Keratinocyte (primary cell): ENCODE results near the gene PMVK. TPM values are rescaled to one million over a fixed set of nuclear protein-coding genes. Genes with fewer than 3 reads are reported as not detected.

Experiments used
- DNase-seq: peaks from one replicate; pipeline ENCODE4 v3.0.0-alpha.2; 2011; ENCODE audit warnings: low read depth, missing footprints, low spot score
- FAIRE-seq: peaks from 2 replicates; lab custom pipeline; 2011; peaks lifted over from hg19 to GRCh38; lab: Jason Lieb, UNC
- H2AFZ ChIP-seq: 2 replicates; pipeline ENCODE4 v1.6.0; 2012; ENCODE audit warnings: low read length, control low read depth, inconsistent platforms; ENCODE audit not compliant: control insufficient read depth
- H3K27ac ChIP-seq: 2 replicates; pipeline ENCODE4 v1.5.1; 2011; ENCODE audit warnings: low read length; ENCODE audit not compliant: control insufficient read depth, insufficient read depth
- H3K27me3 ChIP-seq: 3 replicates; pipeline ENCODE4 v1.6.0; 2011; ENCODE audit warnings: low read length; ENCODE audit not compliant: control insufficient read depth, insufficient read depth; ENCODE audit errors: extremely low read depth
- H3K36me3 ChIP-seq, 2 experiments: 2 replicates in 1 of 2; 3 replicates in 1 of 2; pipeline ENCODE4 v1.5.1; 2011; ENCODE audit warnings: low read length in 2 of 2, mild to moderate bottlenecking in 1 of 2; ENCODE audit not compliant: control insufficient read depth in 2 of 2, insufficient read depth in 2 of 2; ENCODE audit errors: extremely low read depth in 1 of 2
- H3K4me1 ChIP-seq: 3 replicates; pipeline ENCODE4 v1.5.1; 2011; ENCODE audit warnings: low read length; ENCODE audit not compliant: control insufficient read depth, insufficient read depth; ENCODE audit errors: extremely low read depth
- H3K4me2 ChIP-seq: 3 replicates; pipeline ENCODE4 v1.6.0; 2011; ENCODE audit warnings: low read depth, low read length; ENCODE audit not compliant: control insufficient read depth, insufficient read depth; ENCODE audit errors: extremely low read depth
- H3K4me3 ChIP-seq, 3 experiments: fragments of 200-600 bp in 1 of 3; sonication (generic) in 1 of 3; 2 replicates in 2 of 3; 3 replicates in 1 of 3; pipeline ENCODE4 v1.5.1; 2011 to 2016; ENCODE audit warnings: low read length in 3 of 3, mild to moderate bottlenecking in 3 of 3, control low read depth in 2 of 3, inconsistent platforms in 1 of 3, low read depth in 1 of 3, mixed read lengths in 1 of 3, mixed run types in 1 of 3, moderate library complexity in 1 of 3; ENCODE audit not compliant: control insufficient read depth in 2 of 3, insufficient read depth in 2 of 3; ENCODE audit errors: extremely low read depth in 1 of 3
- H3K79me2 ChIP-seq: 2 replicates; pipeline ENCODE4 v1.6.0; 2012; ENCODE audit warnings: low read length; ENCODE audit not compliant: control insufficient read depth, insufficient read depth
- H3K9ac ChIP-seq: 3 replicates; pipeline ENCODE4 v1.6.0; 2011; ENCODE audit warnings: low read length; ENCODE audit not compliant: control insufficient read depth, insufficient read depth; ENCODE audit errors: extremely low read depth
- H3K9me1 ChIP-seq: 3 replicates; pipeline ENCODE4 v1.6.0; 2011; ENCODE audit warnings: low read length; ENCODE audit not compliant: control insufficient read depth, insufficient read depth; ENCODE audit errors: extremely low read depth
- H3K9me3 ChIP-seq: 2 replicates; pipeline ENCODE4 v1.5.1; 2012; ENCODE audit warnings: low read depth, low read length; ENCODE audit not compliant: control insufficient read depth
- H4K20me1 ChIP-seq: 3 replicates; pipeline ENCODE4 v1.6.0; 2011; ENCODE audit warnings: low read length; ENCODE audit not compliant: control insufficient read depth, insufficient read depth; ENCODE audit errors: extremely low read depth
- EZH2 ChIP-seq: IDR thresholded peaks from one replicate; pipeline ENCODE4 v1.6.1; 2012; ENCODE audit warnings: inconsistent platforms, mild to moderate bottlenecking, low read length, moderate library complexity
- dilution Hi-C: fragments of 300-500 bp; cut with MboI; formaldehyde crosslinking; loops from one replicate; pipeline ENCODE4 v1.7.0; 2020; ENCODE audit warnings: low sequenced_read_pairs; ENCODE audit not compliant: extremely low pct_ligation_motif_present
- polyA plus RNA-seq, 5 experiments: library from polyadenylated mRNA; depleted of rRNA in 3 of 5; stranded (reverse) in 3 of 5; stranded (forward) in 1 of 5; unstranded in 1 of 5; fragments of >200 nt; gene quantifications; 1 replicate in 1 of 5; 2 replicates in 3 of 5; 3 replicates in 1 of 5; pipeline versions ENCODE4 v1.2.1 to v1.2.3, GENCODE V29; 2011 to 2012; ENCODE audit warnings: missing spikeins in 2 of 5, low read depth in 1 of 5, low replicate concordance in 1 of 5
- TF ChIP-seq, protein P1 (sequence below), 3 experiments: IDR thresholded peaks in 1 of 3; conservative IDR thresholded peaks in 1 of 3; optimal IDR thresholded peaks in 1 of 3; 2 replicates in 2 of 3; 3 replicates in 1 of 3; pipeline versions ENCODE3 to v1.5.1; 2011; ENCODE audit warnings: low read length in 3 of 3, mild to moderate bottlenecking in 3 of 3, moderate library complexity in 2 of 3, control low read depth in 1 of 3, inconsistent platforms in 1 of 3; ENCODE audit not compliant: insufficient read depth in 2 of 3; ENCODE audit errors: extremely low read depth in 1 of 3

Gene PMVK
- polyA plus RNA-seq, 1 donor (not counting 4 experiments of a cell fraction or from before 2014, with no cell fraction given), result 25.1 TPM

DNA sequence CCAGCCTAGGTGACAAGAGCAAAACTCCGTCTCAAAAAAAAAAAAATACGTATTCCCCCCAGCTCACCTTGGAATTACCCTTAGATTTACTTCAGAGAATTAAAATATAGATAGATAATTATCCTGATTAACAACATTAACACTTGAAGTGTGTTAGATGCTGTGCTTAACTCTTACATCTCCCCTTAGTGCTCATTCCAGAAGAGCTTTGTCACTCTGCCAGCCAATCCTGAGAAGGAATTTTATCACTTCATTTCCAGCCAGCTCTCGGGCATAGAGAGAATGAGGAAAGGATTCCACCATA, 35.6 kb upstream of the PMVK start:
- DNase-seq (no peak), FAIRE-seq (no peak)
- H3K27ac ChIP-seq, result peak overlapping the region; percentile 99
- peaks cover 57% of the 10 kb centered on the region for H3K79me2 ChIP-seq
- no peaks in the 10 kb centered on the region for H3K9me3 ChIP-seq
- H3K27me3 ChIP-seq, result no peaks in the 10 kb centered on the region
- peak overlapping the region; percentile 76 for H3K4me2 ChIP-seq
- H3K9ac ChIP-seq, result peak overlapping the region; percentile 96
- peaks cover 56% of the 10 kb centered on the region for H3K4me1 ChIP-seq
- H2AFZ ChIP-seq, result no peak overlapping the region
- peaks cover 7 to 19% of the 10 kb centered on the region in 2 experiments for H3K36me3 ChIP-seq
- H3K4me3 ChIP-seq, result peak overlapping the region; percentile 20 to 65 (median 64)
- no peaks in the 10 kb centered on the region for H3K9me1 ChIP-seq
- no peak for TF ChIP-seq EZH2
- TF ChIP-seq, protein P1, sequence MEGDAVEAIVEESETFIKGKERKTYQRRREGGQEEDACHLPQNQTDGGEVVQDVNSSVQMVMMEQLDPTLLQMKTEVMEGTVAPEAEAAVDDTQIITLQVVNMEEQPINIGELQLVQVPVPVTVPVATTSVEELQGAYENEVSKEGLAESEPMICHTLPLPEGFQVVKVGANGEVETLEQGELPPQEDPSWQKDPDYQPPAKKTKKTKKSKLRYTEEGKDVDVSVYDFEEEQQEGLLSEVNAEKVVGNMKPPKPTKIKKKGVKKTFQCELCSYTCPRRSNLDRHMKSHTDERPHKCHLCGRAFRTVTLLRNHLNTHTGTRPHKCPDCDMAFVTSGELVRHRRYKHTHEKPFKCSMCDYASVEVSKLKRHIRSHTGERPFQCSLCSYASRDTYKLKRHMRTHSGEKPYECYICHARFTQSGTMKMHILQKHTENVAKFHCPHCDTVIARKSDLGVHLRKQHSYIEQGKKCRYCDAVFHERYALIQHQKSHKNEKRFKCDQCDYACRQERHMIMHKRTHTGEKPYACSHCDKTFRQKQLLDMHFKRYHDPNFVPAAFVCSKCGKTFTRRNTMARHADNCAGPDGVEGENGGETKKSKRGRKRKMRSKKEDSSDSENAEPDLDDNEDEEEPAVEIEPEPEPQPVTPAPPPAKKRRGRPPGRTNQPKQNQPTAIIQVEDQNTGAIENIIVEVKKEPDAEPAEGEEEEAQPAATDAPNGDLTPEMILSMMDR (optimal IDR thresholded peaks at IDR 0.05 in 1 of 3, IDR thresholded peaks at IDR 0.05 in 1 of 3, conservative IDR thresholded peaks at IDR 0.05 in 1 of 3; ENCODE audit: extremely low read depth in 1 of 3, insufficient read depth in 2 of 3, low read length in 3 of 3), result no peak
- dilution Hi-C loops, result no loop called here
- H4K20me1 ChIP-seq, result no peaks in the 10 kb centered on the region

DNA sequence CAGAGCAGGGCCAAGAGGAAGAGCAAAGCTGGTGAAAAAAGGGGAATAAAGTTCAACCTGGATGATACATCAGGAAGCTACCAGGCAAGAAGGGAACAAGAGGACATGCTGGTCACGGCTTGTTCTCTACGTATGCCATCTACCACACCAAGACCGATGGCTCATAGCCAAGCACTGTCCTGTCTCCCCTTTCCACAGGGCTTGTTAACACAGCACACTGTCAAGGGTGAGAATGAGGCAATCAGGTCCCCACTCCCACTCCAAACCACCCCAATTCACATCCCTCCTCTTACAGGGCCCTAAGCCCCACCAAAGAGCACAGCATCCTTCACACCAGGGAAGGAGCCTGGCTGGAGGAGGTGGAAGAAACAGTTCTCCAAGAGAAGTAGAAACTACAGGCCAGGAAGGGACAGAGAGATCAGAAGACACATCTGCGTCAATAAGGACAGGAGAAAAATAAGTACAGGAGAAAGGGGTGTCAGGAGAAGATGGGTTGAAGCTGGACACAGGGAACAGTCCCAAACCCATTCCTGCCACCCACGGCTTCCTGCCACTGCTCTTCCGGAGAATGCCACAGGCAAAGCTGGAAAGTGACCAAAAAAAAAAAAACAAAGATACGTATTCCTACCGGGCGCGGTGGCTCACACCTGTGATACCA, 35.0 kb upstream of the PMVK start:
- Histone ChIP-seq H3K9ac (peak overlapping the region; percentile 79), H4K20me1 (no peaks in the 10 kb centered on the region), H3K79me2 (peaks cover 55% of the 10 kb centered on the region), H3K9me3 (no peaks in the 10 kb centered on the region), H3K4me1 (peaks cover 52% of the 10 kb centered on the region), H3K36me3 (peaks cover 8 to 25% of the 10 kb centered on the region in 2 experiments), H3K9me1 (no peaks in the 10 kb centered on the region), H3K4me3 (peak overlapping the region; percentile 52 to 71 (median 54)), H3K27ac (peak overlapping the region; percentile 99), H2AFZ (no peak overlapping the region), H3K4me2 (peak overlapping the region; percentile 76), H3K27me3 (no peaks in the 10 kb centered on the region)
- dilution Hi-C loops, result no loop called here
- TF ChIP-seq, protein P1 (optimal IDR thresholded peaks at IDR 0.05 in 1 of 3, IDR thresholded peaks at IDR 0.05 in 1 of 3, conservative IDR thresholded peaks at IDR 0.05 in 1 of 3; ENCODE audit: extremely low read depth in 1 of 3, insufficient read depth in 2 of 3, low read length in 3 of 3), result no peak
- no peak for TF ChIP-seq EZH2
- FAIRE-seq (peak; percentile 69), DNase-seq (peak; percentile 70)
